GM18870 (cell line): ENCODE measurements around the gene NADK2.

Source experiments
- ATAC-seq: cut with Tn5 transposase; IDR thresholded peaks from one replicate; pipeline ENCODE4 v1.9.1; 2021; ENCODE audit warnings: moderate library complexity; ENCODE audit not compliant: unreplicated experiment

The NADK2 gene

DNA sequence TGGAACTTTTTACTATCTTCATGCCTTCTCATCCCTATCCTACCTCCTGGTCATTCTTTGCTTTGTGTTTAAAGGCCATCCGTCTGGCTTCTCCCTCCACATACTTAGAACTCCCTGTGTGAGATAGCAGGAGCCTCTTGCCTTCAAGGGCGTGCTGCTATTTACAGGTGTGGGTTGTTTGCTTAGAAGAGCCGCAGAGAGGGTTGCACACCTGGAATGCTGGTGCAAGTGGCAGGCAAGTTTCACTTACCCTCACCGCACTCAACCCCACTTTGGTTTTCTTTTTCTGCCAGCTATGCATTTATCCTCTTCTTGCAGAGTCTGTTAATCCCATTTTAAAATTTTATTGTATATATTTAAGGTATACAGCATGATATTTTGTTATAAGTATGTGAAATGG lies 77.3 kb downstream of the NADK2 start:
- no peak for ATAC-seq

DNA sequence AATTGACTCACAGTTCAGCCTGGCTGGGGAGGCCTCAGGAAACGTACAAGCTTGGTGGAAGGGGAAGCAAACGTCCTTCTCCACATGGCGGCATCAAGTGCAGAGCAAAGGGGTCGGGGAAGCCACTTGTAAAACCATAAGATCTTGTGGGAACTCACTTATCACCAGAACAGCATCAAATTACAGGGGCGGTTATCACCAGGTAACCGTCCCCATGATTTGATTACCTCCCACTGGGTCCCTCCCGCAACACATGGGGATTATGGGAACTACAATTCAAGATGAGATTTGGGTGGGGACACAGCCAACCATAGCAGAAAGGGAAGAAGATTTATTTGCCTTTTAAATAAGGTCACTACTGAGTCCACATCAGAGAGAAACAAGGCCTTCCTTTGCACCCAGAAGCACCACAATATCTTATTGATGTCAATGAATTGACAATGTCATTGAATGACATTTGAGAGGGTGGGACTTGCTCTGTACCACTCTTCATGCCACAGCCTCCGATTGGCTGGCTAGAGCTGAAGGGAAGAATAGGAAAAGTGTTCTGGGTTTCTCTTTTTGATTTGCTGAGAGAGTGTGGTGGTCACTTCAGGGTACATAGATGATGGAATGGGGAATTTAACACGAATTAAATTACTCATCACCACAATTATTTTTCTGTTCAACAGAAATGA lies 78.8 kb downstream of the NADK2 start:
- ATAC-seq, result no peak

DNA sequence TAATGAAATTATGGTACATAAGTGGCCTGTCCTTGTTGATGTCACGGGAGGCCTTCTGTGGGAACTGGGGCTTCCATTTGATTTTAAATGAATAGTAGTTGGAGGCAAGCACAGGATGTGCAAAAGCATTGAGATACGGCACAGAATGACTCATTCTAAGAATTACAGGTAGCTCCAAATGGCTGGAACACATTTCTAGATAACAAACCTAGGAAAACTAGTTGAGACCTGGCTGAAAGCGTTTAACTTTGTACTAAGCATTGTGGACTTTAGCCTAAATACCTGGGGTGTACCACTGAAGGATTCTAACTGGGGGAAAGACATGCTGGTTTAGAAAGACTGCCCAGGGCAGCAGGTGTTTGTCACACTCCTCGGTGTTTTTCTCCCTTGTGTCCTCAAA lies 80.4 kb downstream of the NADK2 start:
- no peak for ATAC-seq

DNA sequence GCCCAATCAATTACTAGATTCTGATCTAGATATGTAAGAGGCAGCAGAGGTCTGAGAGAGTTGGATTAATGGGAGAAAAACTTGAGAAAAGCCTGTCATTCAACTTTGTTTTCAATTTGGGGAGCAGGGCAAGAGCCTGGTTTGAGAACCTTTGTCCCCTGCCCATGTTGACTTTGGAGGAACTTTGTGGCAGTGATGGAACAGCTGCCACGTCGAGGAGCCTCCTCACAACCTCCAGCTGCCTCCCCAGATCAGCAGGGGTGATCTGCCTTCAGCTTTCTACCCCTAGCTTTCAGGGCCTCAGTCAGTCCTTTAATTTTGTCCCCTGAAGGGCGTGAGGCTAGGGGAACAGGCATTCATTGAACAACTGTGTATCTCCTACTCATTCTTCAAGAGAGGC lies 81.1 kb downstream of the NADK2 start:
- no peak for ATAC-seq

DNA sequence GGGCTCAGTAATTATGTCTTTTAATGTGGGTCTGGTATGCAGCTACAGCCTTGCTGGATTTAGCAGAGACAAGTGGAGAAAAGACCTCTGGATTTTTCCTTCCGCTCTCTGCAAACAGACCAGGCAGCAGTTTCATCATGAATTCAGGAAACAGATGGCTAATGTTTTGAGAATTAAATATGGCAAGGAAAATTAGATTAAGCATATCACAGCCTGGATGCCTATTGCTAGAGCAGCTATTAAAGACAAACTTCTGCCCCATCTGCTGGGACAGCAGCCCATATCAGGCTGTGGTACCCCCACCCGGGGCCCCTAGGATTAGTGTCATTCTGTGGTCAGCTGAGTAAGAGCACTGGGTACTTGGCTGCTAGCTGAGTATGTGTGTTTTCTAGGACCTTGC lies 83.6 kb downstream of the NADK2 start:
- ATAC-seq, result no peak

DNA sequence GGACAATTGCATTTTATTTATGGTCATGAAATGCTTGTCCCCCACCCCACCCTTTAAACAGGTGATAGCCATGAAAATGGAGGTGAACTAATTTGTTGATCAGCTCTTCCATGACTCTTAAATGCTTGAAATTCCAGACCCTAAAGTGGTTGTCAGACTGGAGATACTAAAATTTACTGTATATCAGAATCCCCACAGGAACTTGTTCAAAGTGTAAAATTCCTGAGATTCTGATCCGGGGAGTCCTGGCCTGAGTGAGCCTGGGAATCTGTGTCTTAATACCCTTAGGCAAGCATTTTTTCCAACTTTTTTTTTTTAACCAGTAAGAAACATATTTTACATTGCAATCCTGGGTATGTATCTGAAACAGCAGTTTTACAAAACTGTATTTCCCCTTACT lies 85.1 kb downstream of the NADK2 start:
- ATAC-seq, result no peak

DNA sequence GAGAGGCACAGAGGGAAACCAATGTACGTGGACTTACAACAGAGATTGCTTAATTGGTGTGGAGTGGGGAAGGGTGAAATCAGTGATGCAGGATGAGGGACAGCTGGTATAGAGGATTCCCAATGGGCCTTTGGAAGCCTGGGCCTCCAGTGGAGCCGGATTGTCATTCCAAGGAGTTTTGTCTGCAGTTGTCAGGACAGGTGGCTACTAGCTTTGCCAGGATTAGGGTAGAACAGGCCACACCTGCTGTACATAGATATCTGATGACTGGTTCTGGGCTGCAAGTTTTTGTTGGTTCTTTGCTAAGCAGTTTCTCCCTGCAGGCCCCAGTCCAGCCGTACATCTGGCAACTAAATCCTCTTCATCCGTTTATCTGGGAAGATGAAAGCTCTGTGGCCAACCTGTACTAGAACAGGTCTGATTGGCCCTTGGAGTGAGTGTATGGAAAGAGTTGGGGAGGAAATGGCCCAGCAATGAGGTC lies 85.6 kb downstream of the NADK2 start:
- no peak for ATAC-seq

DNA sequence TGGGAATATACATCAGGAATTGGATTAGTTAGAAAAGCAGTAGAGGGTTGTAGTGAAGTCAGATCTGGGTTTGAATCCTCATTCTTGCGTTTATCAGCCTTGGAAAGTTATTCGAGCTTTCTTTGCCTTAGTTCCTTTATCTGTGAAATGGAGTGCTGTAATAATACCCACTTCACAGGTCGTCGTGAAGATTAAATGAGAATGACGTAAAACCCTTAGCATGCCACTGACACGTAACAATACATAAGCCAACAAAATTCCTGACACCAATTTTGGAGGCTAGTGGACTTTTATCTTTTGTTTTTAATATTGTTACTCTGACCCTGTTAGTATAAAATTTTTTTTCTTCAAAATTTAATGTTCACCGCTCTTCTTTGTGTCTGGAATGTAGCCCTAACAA lies 86.4 kb downstream of the NADK2 start:
- no peak for ATAC-seq

DNA sequence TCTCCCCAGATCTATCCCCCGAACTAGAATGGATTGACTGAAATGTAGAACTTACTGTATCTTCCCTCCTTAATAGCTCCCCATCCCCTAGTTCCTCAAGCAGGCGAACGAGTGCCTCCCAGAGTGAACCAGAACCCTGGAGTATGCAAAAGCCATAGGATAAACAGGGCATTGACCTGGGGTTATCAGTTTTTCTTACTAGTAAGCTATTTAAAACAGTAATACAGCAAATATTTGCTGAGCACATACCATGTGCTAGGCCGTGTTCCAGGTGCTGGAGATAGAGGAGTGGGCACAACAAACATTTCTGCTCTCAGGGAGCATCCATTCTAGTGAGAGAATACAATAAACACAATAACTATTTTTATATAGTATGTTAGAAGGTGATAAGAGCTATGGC lies 88.0 kb downstream of the NADK2 start:
- ATAC-seq, result no peak

DNA sequence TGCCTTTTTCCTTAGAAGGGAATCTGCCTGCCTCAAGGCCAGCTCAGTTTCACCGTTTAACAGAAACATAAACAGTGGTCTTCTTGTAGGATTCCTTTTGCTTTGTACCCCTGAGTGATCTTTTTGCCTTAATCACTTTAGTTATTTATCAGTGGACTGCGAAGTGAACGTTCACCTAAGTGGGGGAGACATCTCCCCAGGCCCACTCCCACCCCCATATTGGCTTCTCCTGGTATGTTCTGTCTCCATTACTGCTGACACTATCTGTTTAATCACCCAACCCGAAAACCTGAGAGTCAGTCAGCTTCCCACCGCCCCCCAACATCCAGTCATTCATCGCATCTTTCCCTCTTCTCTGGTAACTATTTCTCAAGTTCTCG lies 88.4 kb downstream of the NADK2 start:
- no peak for ATAC-seq

DNA sequence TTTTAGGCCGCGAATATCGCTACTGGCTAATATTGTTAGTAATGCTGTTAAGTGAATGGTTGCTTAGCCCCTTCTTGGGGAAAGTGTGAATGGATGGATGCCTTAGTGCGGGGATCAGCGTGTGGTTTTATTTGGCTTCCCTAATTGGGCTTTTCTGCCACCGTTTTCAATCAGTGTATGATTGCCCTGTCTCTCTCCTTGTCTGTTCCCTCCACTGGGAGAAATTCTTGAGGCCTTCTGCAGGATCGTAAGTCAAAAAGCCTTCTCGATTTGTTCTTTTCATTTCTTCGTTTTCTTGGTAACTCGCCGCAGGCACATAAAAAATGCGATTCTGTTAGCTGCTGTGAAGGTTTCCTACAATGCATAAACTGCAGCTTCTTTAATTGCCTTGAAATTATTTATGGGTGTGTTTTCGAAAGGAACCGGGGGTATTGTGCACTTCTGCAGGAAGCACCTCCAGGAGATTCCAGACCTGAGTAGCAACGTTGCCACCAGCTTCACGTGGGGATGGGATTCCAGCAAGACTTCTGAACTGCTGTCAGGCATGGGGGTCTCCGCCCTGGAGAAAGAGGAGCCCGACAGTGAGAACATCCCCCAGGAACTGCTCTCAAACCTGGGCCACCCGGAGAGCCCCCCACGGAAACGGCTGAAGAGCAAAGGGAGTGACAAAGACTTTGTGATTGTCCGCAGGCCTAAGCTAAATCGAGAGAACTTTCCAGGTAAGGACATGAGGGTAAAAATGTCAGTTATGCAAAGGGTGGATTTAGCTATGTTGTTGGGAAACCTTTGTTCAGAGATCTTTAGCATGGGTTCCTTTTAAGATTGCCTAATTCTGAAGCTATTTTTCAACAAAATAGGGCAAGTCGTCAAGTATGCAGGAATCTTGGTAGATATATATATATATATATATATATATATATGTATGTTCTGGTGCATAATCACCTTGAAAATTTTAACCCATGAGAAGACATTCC lies 89.1 kb downstream of the NADK2 start:
- ATAC-seq, result peak; percentile 4

DNA sequence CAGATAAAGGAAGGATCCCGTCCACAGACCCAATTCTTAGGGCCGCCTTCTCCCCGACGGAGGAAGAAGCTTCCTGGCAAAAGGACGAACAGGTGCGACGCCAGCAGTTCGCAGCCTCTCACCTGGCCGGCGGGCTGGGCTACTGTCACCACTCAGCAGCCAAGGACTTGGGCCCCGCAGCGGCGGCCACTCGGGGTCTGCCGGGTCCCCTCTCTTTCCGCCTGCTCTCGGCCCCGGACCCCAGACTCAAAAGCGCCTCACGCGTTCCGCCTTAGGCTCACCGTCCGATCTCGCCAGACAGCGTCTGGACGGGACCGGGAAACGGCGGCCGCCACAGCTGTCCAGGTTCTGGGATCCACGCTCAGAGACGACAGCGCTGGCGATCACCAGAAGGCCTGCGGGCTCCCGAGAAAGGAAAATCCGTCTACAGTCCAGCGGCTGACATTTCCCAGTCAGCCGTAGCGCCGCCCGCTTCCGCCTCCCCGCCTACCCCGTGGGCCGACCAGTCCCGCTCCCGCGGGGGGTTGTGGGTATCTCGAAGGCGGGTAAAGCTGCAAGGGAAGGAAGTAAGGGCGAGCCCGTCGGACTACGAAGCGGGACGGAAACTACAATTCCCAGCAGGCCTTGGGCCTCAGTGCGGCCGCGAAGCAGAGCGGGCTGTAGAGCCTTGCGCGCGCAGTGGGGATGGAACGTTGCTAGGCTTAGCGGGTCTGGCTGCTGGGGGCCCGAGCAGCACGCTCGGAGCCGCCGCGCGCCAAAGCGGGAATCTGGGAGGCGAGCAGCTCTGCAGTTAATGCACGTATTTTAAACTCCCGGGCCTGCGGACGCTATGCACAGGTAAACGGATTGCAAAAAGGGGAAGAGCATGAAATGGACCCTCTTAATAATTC lies 90.0 kb downstream of the NADK2 start, which contains the start of the genes LMBRD2 and SKP2:
LMBRD2 (minus strand) TSS at position 454 of the 890 bp plus-strand sequence. CDS start 8,538 bp downstream, outside the sequence.
SKP2 (plus strand) TSS at position 678 of the 890 bp plus-strand sequence; CDS start at position 830, 152 bp downstream.
- ATAC-seq, result peak; percentile 98

DNA sequence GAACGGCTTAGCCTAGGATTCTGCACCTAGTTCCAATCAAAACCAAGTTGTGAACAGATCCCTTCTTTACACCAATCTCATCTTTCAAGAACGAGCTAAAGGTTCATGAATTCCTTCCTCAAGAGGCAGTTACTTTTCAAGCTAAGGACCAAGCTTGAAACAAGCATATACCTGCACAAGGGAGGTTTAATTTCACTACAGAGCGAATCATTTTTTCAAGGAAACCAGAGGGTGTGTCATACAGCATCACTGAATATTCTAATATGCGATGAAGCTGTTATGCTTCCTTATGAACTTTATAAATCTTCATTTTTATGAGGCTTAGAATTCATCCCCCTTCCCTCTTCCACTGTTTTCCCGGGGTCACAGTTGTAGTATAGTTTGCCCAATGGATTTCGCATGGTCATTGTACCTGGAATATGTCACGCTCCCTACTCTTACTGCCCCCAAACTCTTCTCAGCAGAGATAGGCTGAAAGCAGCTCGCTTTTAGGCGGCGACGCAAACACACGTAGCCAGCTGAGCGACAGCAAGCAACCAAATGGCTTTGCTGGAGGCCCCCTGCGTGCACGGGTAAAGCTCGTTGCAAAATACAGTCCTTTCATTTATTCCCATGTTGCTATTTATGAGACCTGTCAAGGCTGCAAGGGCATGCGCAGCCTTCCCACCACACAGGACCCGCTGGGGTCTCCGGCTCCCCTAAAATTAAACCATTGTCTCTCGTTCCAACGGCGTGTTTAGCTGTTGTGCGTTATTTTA lies 90.9 kb downstream of the NADK2 start:
- ATAC-seq, result peak; percentile 16

DNA sequence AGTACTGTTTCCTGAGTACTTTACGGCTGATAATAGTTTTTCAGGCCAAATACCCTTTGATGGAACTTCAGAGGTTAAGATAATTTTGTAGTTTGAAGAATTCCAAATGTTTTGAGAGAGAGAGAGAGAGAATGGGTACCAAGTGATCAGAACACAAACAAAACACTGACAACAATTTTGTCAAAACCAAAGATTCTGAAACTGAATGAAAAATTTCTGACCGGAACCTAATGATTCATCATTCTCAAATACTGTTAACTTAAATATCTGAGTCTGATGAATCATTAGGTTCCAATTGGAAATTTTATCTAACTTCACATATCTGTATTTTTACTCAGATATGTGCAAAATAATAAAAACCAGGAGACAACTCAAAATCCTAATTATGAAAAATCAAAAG lies 94.0 kb downstream of the NADK2 start:
- no peak for ATAC-seq

DNA sequence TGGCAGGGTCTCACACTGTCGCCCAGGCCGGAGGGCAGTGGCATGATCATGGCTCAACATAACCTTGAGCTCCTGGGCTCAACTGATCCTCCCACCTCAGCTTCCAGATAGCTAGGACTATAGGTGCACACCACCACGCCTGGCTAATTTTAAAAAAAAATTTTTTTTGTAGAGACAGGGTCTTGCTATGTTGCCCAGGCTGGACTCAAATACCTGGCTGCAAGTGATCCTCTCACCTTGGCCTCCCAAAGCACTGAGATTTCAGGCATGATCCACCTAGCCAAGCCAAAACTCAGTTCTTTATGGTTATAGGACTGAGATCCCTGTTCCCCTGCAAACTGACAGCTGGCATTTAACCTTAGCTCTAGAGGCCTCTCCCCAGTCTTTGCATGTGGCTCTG lies 95.3 kb downstream of the NADK2 start:
- ATAC-seq, result no peak

DNA sequence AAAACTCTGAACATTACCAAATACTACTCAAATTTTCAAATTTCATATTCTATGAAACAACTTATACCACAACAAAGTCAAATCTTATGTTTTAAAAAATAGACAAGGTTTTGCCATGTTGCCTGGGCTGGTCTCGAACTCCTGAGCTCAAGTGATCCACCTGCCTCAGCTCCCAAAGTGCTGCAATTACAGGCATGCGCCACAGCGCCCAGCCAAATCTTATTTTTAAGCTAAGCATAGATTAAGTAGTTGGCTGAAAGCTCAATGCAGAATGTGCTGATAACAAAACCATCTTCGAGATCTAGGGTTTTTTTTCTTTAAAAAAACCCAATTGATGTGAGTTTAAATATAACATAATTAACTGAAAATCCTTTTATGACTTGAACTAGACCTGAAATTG lies 96.4 kb downstream of the NADK2 start:
- no peak for ATAC-seq
